ENCODE results near the gene TREML4.

Gene TREML4

GRCh38 chr6:41201764-41202173, 26.4 kb upstream of the TREML4 start:
- no peak overlapping the region for H3K4me2 ChIP-seq (ENCODE audit: low read length)
- H3K27ac ChIP-seq = no peak overlapping the region
- no peaks in the 10 kb centered on the region for H3K4me1 ChIP-seq
- H3K79me2 ChIP-seq = no peaks in the 10 kb centered on the region
- no peaks in the 10 kb centered on the region for H3K36me3 ChIP-seq (ENCODE audit: control insufficient read depth, insufficient read depth, low read length)
- no peaks in the 10 kb centered on the region for H3K27me3 ChIP-seq (ENCODE audit: control insufficient read depth, insufficient read depth, low read length)
- no peak overlapping the region for H3K9ac ChIP-seq
- H3K4me3 ChIP-seq (ENCODE audit: low read depth, low read length) = no peak overlapping the region
- no peak overlapping the region for H2AFZ ChIP-seq
- H3K9me3 ChIP-seq (ENCODE audit: control insufficient read depth, low read length) = no peaks in the 10 kb centered on the region
- TF ChIP-seq CTCF (IDR thresholded peaks at IDR 0.05) = no peak

DNA sequence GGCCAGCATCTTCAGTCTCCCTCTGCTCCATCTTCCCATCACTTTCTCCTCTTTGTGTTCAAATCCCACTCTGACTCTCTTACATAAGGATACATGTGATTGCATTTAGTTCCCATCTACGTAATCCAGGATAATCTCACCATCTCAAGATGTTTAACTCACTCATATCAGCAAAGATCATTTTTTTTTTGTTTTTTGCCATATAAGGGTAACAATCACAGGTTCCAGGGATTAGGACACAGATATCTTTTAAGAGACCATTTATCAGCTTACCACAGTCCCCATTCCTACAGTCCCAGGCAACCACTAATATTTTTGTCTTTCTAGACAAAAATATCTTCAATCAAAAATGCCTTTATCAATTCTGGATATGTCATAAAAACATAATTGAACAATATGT, 24.0 kb upstream of the TREML4 start:
- Histone ChIP-seq H3K9me3 (ENCODE audit: control insufficient read depth, low read length) (no peaks in the 10 kb centered on the region), H3K4me1 (no peaks in the 10 kb centered on the region)
- no peak for TF ChIP-seq CTCF (IDR thresholded peaks at IDR 0.05)

GRCh38 chr6:41208439-41209106, 19.6 kb upstream of the TREML4 start:
- no peaks in the 10 kb centered on the region for H3K9me3 ChIP-seq (ENCODE audit: control insufficient read depth, low read length)
- H3K9ac ChIP-seq = no peak overlapping the region
- no peak overlapping the region for H3K27ac ChIP-seq
- H3K4me2 ChIP-seq (ENCODE audit: low read length) = no peak overlapping the region
- TF ChIP-seq CTCF (IDR thresholded peaks at IDR 0.05) = no peak
- H2AFZ ChIP-seq = no peak overlapping the region
- no peaks in the 10 kb centered on the region for H3K4me1 ChIP-seq
- H3K4me3 ChIP-seq (ENCODE audit: low read depth, low read length) = no peak overlapping the region
- no peaks in the 10 kb centered on the region for H3K79me2 ChIP-seq
- no peaks in the 10 kb centered on the region for H3K27me3 ChIP-seq (ENCODE audit: control insufficient read depth, insufficient read depth, low read length)
- no peaks in the 10 kb centered on the region for H3K36me3 ChIP-seq (ENCODE audit: control insufficient read depth, insufficient read depth, low read length)

More for the DNA sequence above, 24.0 kb upstream of the TREML4 start:
- no peak overlapping the region for H2AFZ ChIP-seq
- H3K36me3 ChIP-seq (ENCODE audit: control insufficient read depth, insufficient read depth, low read length) = no peaks in the 10 kb centered on the region
- no peak overlapping the region for H3K4me2 ChIP-seq (ENCODE audit: low read length)
- no peak overlapping the region for H3K4me3 ChIP-seq (ENCODE audit: low read depth, low read length)
- H3K27me3 ChIP-seq (ENCODE audit: control insufficient read depth, insufficient read depth, low read length) = no peaks in the 10 kb centered on the region
- H3K79me2 ChIP-seq = no peaks in the 10 kb centered on the region
- no peak overlapping the region for H3K9ac ChIP-seq
- no peak overlapping the region for H3K27ac ChIP-seq

- no peak overlapping the region for H3K27ac ChIP-seq
- H3K9me3 ChIP-seq (ENCODE audit: control insufficient read depth, low read length) = peaks cover 3% of the 10 kb centered on the region
- H3K4me3 ChIP-seq (ENCODE audit: low read depth, low read length) = no peak overlapping the region
- no peaks in the 10 kb centered on the region for H3K36me3 ChIP-seq (ENCODE audit: control insufficient read depth, insufficient read depth, low read length)
- no peak overlapping the region for H2AFZ ChIP-seq
- no peaks in the 10 kb centered on the region for H3K4me1 ChIP-seq
- no peak overlapping the region for H3K9ac ChIP-seq
- no peak overlapping the region for H3K4me2 ChIP-seq (ENCODE audit: low read length)
- H3K27me3 ChIP-seq (ENCODE audit: control insufficient read depth, insufficient read depth, low read length) = no peaks in the 10 kb centered on the region
- no peaks in the 10 kb centered on the region for H3K79me2 ChIP-seq
- TF ChIP-seq CTCF (IDR thresholded peaks at IDR 0.05) = no peak
These were observed 18.4 kb upstream of the TREML4 start for GRCh38 chr6:41209547-41210320.
